HG03378 (cell line): Measurements from ENCODE around the gene SH3RF3.

ENCODE experiments used
- ATAC-seq: cut with Tn5 transposase; IDR thresholded peaks from one replicate; pipeline ENCODE4 v1.9.1; 2021; ENCODE audit warnings: mild to moderate bottlenecking, moderate library complexity; ENCODE audit not compliant: unreplicated experiment

Gene SH3RF3

DNA sequence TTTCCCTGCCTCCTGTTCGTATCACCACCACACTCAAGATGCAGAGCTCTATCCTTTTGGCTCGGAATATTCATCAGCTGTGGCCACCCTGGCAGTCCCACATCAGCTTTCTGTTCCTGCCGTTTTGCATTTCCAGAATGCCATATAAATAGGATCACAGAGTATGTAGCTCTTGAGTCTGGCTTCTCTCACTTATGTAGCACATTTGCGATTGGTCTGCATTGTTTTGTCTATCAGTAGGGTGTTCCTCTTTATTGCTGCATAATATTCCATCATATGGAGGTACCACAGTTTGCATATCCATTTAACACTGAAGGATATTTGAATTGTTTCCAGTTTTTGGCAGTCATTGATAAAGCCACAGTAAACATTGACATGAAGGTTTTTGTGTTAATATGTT, 104.6 kb downstream of the SH3RF3 start:
- ATAC-seq: no peak

DNA sequence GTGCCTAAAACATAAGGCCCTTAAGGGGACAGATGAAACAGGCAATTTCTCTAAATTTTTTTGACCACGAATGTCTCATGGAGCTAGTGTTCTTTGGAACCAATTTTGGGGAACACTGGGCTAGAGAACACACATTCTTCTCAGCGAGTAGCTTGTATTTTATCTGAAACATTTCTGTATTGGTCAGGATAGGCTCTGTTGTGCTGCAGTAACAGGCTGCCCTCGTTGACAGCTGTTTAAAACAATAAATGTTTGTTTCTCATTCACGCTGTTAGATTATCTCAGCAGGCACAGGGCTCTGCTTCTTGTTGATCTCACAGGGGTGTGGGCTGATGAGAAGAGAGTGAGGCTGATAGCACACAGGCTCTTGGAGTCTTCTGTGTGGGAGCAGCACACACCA, 105.3 kb downstream of the SH3RF3 start:
- no peak for ATAC-seq

DNA sequence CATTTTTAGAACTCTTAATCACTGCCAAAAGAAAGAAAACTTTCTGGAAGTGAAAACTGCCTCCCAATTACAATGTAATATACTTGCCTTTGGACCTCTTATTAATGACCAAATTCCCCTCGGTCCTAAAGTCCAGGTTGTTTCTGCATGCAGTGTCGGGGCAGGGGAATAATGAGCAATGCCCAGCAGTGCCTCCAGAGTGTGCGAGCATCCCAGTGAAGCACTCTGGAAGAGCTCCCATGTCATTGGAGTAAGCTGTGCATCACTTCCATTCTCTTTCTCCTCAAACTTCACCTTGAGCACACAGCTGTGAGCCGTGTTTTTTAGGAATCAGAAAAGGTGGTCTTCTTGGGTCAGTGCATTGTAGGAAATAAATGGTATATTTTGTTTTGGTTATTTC, 107.1 kb downstream of the SH3RF3 start:
- ATAC-seq: no peak

DNA sequence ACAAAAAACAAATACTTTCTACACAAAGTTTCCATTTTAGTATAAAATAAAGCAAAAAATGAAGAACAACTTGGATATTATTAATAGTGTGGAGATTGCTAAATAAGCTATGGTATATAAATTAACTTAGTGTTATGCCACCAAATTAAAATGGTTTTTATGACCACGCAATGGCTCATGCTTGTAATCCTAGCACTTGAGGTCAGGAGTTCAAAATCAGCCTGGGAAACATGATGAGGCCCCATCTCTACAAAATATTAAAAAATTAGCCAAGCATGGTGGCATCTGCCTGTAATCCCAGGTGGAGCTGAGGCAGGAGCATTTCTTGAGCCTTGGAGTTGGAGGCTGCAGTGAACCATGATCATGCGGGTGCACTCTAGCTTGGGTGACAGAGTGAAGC, 108.8 kb downstream of the SH3RF3 start:
- no peak for ATAC-seq

DNA sequence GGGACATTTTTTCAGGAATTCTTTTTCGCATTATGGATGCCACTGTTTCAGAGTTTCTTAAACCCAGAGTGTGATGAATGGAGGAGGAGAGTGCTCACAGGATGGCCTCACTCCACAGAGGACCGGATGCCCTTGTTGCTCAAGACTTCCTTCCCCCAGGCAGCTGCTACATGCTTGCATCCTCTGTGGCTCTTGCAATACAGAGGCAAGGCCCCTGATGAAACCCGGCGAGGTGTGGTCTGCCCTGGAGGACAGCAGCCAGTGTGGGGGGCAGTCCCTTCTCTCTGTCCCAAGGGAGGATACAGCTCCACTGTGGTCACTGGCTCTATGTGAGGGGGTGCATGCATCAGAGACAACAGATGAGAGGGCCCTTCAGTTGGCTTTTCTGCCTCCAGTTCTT, 109.6 kb downstream of the SH3RF3 start:
- ATAC-seq: peak; percentile 90

DNA sequence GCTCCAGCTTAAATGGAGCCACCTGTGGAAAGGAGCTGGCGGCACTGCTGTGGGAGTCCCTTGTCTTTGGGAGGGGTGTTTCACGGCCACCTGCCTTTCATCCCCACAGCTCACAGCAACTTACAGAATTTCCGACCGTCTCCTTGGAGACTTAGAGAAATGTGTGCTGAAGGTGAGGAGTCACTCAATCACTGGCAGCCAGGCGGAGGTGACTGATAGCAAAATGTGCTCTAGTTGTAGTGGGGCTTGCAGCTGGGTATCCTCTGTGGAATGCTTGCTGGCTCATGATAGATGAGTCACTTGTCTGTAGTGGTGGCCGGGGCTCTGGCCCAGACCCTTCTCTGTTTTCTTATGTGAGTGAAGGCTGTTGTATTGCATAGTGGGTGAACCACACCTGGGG, 110.7 kb downstream of the SH3RF3 start:
- no peak for ATAC-seq

DNA sequence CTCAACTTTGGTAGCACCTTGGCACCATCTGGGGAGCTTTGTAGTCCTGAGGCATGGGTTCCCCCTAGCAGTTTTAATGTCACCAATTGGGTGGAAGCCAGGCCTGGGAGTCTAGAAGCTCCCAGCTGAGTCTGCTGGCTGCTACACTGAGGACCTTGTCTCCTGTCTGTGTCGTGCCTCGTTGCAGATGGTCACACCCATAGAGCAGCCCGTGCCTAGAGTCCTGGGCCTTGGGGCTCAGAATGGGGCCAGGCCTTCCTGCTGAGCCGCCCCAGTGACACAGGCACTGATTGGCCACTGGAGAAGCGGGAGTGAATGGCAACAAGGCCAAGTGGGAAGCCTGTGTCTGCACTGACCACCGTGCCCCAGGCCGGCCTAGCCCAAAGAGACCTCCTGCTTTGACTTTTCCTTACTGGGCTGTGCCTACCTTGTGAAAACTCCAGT, 113.2 kb downstream of the SH3RF3 start:
- no peak for ATAC-seq

DNA sequence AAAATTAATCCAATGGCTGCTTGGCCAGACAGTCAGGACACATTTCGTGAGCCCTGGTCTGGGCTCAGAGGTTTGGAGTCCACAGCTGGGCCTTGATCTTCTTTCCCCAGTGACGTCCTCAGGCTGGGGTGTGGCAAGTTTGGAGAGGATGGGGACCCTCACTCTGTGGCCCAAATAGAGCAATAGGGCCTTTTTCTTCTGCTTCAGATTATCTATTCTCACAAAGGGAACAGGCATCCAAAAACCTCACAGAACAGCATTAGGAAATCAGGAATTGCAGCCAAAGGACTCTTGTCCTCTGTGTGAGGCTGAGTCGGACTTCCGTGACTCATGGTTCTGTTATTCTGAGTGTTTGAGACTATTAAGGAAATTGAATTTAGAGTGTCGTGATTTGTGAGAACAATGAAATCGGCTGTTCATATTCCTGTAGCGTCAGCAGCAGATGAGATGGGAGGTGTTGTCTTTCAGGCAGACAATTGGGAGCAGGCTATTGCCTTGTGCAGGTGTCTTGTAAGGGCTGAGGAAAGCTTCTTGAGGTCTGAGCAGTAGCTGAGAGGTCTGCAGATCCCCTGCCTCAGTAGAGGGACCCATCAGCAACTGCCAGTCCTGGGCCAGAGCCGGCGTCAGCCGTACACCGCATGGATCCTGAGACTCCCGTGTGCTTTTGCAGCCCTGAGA, 113.8 kb downstream of the SH3RF3 start:
- ATAC-seq: no peak

DNA sequence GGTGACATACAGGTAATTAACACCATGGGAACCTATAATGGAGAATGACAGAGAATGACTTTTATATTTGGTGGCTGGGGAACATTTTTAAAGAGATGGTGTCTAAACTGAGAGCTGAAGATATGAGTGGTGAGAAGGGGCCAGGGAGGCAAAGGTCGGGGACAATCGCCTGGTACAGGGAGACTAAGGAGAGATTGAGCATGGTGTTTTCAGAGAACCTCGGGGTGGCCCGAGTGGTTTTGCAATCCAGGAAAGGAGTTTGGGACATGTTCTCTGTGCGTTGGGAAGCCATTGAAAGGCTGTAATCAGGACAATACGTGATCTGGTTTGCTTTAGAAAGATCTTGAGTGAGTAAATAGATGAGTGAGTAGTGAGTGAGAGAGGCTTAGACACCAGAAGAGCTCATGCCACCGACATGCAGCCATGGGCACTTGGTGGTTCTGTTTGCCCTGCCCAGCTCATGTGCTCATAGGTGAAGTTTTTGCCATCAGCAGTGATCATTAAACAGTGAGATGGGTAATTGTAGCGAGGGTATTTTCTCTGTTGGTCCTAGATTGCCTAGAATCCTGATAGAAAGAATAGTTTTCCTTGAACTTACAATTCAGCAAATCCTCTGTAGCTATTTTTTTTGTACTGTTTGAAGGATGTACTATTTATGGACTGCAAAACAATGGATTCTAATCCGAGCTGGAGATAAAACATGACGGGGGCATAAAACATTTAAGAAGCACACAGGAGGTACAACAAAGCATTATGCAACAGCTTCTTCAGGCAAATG, 114.7 kb downstream of the SH3RF3 start:
- ATAC-seq: no peak

DNA sequence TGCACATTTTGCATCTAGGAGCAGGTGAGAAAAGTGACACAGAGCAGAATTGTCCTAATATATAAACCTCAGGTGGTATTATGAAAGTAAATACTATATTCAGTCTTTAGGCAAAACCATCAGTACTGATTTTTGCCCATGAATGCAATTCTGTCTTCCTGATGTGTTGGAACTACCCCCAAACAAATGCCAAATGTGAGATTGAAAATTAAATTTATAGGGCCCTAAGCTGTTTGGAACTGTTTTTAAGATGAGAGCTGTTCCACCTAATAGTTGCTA, 115.2 kb downstream of the SH3RF3 start:
- no peak for ATAC-seq

DNA sequence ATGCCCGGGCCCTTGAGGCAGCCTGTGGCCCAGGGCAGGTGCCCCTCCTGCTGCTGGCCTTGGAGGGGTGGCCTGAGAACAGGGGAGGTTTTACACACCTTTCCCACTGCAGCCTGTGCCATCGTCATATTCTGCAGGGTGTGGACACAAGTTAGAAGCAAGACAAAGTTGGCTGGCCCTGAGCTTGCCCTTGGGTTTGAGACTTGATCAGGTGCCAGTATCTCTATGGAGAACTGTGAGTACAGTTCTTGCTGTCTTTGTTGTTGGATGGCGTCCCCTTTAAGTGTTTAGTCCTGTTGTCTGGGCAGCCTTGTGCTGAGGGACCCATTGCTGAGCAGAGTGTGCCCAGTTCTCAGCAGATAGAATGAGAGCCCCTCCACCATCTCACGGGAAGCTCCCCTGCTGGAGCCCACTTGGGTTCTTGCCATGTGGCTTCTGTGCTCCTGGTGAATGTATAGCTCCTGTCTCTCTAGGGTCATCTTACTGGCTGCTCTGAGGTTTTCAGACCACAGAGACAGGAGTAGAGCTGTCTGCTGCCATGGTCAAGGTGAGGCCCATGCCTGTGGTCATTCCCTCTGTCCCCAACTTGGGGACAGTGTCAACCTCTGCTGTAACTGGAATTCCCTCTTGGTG, 115.9 kb downstream of the SH3RF3 start:
- ATAC-seq: no peak

DNA sequence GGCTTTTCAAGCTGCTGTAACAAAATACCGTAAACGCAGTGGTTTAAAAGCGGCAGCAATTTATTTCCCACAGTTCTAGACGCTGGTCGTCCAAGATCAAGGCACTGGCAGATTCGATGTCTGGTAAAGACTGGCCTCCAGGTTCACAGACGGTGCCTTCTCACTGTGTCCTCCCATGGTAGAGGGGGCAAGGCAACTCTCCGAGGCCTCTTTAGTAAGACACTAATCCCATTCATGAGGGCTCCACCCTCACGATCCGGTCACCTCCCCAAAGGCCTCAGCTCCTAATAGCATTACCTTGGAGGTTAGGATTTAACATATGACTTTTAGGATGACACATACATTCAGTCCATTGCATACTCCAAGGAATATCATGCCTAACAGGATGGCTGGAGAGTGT, 117.2 kb downstream of the SH3RF3 start:
- ATAC-seq: no peak

DNA sequence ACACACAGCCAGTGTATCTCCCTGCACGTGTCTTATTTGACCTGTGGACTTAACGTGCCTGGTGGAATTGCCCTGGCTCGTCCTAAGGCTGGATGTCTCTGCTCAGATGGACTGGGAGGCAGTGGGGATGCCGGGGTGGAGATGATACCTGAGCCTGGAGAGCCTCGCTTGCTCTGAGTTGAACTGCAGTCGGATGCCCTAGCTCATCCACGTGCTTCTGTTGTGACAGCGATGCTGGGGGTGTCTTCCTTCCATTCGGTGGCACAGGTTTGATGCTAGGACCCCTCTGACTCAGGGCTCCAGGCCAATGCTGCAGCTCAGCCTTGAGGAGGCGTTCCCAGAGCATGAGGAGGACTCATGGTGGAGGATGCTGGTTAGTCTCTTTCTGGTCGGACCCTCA, 117.6 kb downstream of the SH3RF3 start:
- ATAC-seq: no peak

DNA sequence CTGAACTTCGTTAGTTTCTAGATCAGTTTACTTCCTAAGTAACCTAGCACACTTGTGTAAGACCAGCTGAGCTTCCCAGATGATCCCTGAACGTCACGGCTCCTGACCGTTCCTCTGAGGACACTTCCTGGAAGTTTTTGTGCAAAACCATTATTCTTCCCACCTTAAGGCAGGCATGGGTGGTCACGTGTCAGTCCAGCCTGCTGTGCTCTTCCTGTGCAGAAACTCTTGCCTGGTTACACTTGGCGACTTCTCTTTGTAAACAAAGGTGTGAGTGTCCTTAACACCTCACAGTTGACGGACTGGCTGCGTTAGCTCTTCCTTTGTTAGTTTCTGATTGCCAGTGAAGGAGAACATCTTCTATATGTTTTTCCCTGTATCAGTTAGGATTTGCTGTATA, 118.3 kb downstream of the SH3RF3 start:
- no peak for ATAC-seq

DNA sequence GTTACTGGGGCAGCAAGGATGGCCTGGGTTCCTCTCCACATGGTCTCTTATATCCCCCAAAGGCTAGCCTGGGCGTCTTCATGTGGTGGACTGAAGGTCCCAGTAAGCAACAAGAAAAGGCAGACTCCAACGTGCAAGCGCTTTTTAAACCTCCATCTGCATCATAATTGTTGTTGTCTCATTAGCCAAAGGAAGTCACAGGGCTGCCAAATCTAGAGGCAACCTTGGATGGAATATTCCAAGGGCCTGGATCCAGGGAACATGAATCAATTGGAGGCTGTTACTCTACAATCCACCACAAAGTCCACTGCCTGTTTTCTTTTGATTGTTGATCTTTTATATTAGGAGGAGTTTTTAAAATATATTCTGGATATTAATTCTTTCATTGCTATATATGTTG, 118.8 kb downstream of the SH3RF3 start:
- ATAC-seq: no peak

DNA sequence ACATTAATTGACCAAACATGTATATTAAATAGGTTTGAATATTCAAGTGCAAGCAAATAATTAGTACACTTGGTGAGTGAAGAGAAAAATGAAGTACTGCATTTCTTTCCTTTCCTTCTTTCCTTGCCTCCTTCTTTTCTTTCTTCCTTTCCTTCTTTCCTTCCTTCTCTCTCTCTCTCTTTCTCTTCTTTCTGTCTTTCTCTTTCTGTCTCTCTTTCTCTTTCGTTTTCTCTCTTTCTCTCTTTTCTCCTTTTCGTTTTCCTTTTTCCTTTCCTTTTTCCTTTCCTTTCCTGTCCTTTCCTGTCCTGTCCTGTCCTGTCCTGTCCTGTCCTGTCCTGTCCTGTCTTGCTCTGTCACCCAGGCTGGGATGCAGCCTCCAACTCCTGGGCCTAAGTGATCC, 119.6 kb downstream of the SH3RF3 start:
- no peak for ATAC-seq

DNA sequence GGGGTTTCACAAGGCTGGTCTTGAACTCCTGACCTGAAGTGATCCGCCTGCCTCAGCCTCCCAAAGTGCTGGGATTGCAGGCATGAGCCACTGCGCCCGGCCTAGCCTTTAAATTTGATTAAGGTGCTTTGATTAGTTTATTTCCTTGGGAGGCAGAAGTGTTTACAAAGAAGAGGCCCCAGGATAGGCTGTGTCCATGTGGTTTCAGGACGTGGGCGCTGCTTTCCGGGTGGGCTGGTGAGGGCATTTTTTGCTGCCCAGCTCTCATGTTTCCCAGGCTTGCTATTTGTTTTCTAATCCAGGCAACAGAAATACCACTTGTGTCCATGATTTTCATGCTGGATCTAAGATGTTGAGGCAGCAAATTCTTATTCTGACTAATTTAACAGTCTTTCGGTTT, 124.2 kb downstream of the SH3RF3 start:
- no peak for ATAC-seq

DNA sequence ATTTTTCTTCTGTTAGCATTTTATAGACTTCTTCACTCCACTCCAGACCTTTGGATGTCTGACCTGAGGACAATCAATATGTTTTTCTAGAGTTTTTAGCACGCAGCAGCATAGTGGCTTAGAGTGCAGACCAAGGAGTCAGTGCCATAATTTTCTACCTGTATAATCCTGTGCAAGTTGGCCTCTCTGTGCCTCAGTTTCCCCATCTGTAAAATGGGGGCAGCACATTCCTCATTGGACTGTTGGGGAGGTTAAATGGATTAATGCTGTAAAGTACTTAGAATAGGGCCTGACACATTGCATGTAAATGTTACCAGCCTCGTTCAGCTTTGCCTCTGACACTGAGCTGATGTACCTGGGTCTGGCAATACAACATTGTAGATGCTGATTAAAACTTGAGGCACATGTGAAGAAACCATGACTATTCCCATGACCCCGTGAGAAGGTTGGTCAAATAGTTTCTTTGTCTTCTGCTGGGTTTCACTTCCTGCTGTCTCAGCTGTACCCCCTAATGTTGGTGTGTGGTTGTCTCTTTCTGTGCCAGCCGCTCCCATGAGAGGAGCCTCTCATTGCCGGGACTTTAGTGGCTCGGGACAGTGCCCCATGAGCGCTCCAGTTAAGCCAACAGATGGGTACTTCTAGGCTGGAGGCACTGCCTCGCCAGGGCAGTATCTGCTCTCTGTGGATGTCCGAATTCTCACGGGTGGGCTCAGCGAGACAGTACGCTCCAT, 125.3 kb downstream of the SH3RF3 start:
- ATAC-seq: peak; percentile 61

DNA sequence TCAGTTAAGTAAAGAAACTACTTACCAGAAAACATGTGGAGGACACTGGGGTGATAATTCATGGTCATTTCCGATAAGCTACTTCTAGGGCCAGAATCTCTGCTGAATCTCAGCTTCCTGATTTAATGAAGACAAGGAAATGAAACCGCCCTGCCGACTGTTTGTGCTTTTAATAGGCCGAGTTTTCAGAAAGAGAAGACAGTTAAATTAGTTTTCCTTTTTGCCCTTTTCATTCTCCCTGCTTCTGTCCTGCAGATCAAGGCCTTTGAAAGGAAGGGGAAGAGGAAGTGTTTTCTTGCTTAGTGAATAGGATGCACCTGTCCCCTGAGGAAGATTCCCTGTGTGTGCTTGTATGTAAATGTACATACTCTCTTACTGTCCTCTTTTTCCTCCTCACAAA, 126.6 kb downstream of the SH3RF3 start:
- no peak for ATAC-seq

DNA sequence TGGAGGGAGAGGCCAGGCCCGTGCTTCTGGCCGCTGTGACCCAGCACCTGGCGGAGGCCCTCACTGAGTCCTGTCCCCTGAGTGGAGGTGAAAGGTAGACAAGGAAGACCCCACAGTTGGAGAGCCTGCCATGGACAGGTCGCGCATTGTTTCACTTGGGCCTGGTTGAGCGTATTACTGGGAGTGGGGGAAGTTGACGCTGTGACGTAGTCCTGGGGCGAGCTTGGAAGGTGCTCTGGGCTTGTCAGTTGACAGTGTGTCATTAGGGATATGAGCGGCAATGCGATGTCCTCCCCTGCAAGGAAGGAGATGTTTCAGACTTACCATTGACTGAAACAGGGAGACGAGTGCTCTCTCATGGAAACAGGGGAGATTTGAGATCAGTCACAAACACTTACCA, 127.1 kb downstream of the SH3RF3 start:
- no peak for ATAC-seq

DNA sequence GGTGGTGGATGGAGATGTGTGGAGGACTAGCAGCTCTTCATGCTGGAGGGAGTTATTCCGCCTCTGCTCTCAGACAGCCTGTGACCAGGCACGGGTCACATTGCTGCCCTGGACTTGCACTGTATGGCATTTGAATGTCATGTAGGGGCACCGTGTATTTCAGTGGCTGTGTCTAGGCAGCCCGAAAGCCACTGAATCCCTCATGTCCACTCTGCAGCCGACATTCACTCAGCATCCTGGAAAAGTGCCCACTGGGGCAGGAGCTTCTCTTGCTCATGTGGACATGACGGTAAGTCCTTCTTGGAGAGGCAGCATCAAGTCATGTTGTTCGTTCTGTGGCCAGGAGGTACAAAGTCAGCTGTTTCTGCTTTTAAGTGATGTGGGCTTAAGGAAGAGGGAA, 127.9 kb downstream of the SH3RF3 start:
- ATAC-seq: no peak

DNA sequence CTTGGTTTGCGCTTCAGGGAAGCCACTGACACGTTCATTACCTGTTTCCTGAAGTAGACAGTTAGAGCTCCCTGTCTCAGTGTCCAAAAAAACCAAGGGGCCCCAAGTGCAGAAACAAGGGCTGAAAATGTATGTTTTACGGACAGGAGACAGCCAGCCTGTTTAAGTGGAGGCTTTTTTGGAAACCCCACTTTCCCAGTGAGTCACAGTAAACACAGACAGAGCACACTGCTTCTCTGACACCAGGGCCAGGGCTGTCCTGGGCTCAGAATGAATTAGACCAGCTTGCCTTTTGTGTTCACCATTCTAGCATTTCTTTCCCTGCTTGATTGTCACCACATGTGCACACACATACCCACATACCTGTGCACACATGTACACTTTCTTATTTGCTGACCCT, 128.6 kb downstream of the SH3RF3 start:
- no peak for ATAC-seq
